Effector memory CD4-positive, alpha-beta T cell (primary cell): ENCODE measurements around the gene RABGGTA.
A peak's percentile ranks its signal among the peaks of the same experiment; 100 is the strongest.

ENCODE experiments used
- DNase-seq, 3 donors: peaks; one replicate each; pipeline ENCODE4 v3.0.0-alpha.2; 2020
- H3K27ac ChIP-seq: 2 replicates; pipeline ENCODE4 v1.7.0; 2013; ENCODE audit warnings: mild to moderate bottlenecking, low read length, moderate library complexity; ENCODE audit not compliant: insufficient read depth, poor library complexity, severe bottlenecking
- H3K27me3 ChIP-seq: replicated peaks from 2 replicates; pipeline ENCODE4 v1.7.0; 2013; ENCODE audit warnings: mild to moderate bottlenecking, low read length; ENCODE audit not compliant: insufficient read depth, control insufficient read depth, poor library complexity, severe bottlenecking
- H3K36me3 ChIP-seq: 2 replicates; pipeline ENCODE4 v1.7.0; 2013; ENCODE audit warnings: mild to moderate bottlenecking, low read length, moderate library complexity; ENCODE audit not compliant: control insufficient read depth, insufficient read depth
- H3K4me1 ChIP-seq: 2 replicates; pipeline ENCODE4 v1.7.0; 2013; ENCODE audit warnings: low read length, mild to moderate bottlenecking; ENCODE audit not compliant: control insufficient read depth, insufficient read depth, poor library complexity, severe bottlenecking
- H3K4me3 ChIP-seq: 2 replicates; pipeline ENCODE4 v1.7.0; 2013; ENCODE audit warnings: low read length, low read depth, mild to moderate bottlenecking; ENCODE audit not compliant: insufficient read depth, poor library complexity, severe bottlenecking
- H3K9me3 ChIP-seq: 2 replicates; pipeline ENCODE4 v1.7.0; 2013; ENCODE audit warnings: mild to moderate bottlenecking, low read length, moderate library complexity; ENCODE audit not compliant: control insufficient read depth
- total RNA-seq, 3 donors: gene quantifications; one replicate each; lab custom pipeline; 2026; lab: John Stamatoyannopoulos, UW

The RABGGTA gene, protein sequence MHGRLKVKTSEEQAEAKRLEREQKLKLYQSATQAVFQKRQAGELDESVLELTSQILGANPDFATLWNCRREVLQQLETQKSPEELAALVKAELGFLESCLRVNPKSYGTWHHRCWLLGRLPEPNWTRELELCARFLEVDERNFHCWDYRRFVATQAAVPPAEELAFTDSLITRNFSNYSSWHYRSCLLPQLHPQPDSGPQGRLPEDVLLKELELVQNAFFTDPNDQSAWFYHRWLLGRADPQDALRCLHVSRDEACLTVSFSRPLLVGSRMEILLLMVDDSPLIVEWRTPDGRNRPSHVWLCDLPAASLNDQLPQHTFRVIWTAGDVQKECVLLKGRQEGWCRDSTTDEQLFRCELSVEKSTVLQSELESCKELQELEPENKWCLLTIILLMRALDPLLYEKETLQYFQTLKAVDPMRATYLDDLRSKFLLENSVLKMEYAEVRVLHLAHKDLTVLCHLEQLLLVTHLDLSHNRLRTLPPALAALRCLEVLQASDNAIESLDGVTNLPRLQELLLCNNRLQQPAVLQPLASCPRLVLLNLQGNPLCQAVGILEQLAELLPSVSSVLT
- 32.3 to 40.1 (median 33.6) reads per million in 3 donors for total RNA-seq

DNA sequence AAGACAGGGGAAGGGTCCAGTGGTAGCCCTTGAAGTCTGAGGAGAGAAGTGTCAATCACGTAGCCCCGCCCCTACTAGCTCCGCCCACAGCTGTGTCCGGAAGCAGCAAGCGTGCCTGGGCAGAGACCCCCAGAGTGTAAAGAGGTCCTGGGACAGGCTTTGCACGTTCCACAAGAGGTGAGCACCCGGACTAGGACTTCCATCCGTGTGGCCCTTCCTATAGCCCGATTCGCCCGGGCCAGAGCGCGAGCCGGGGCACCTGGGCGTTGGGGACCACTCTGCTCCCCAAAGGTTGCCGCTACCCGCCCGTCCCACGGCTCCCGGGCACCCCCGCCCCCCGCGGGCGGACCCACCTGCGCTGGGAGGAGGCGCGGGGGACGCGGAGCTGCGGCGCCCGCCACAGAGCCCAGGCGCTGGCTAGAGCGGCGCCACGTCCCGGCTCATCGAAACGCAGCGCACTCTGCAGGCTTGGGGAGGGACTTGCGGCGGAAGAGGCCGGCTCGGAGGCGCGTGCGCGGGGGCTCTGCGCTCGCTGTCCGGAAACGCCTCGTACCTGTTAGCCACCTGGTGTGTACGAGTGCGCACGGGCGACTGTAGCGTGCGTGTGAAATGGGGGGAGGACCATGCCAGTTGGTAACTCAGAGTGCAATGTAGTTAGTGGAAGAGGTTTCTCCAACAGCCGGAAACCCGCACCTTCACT, at the start of gene RABGGTA:
RABGGTA (minus strand) TSS at position 464 of the 700 bp plus-strand sequence. CDS start 482 bp downstream, outside the sequence.
- Histone ChIP-seq H3K36me3 (peaks cover 26% of the 10 kb centered on the region), H3K4me1 (peaks cover 25% of the 10 kb centered on the region), H3K27me3 (no peaks in the 10 kb centered on the region), H3K9me3 (no peaks in the 10 kb centered on the region), H3K4me3 (peak within 1 kb of the TSS; percentile 76), H3K27ac (peak within 1 kb of the TSS; percentile 89)
- DNase-seq = peak; percentile 86 to 87 (median 86)

DNA sequence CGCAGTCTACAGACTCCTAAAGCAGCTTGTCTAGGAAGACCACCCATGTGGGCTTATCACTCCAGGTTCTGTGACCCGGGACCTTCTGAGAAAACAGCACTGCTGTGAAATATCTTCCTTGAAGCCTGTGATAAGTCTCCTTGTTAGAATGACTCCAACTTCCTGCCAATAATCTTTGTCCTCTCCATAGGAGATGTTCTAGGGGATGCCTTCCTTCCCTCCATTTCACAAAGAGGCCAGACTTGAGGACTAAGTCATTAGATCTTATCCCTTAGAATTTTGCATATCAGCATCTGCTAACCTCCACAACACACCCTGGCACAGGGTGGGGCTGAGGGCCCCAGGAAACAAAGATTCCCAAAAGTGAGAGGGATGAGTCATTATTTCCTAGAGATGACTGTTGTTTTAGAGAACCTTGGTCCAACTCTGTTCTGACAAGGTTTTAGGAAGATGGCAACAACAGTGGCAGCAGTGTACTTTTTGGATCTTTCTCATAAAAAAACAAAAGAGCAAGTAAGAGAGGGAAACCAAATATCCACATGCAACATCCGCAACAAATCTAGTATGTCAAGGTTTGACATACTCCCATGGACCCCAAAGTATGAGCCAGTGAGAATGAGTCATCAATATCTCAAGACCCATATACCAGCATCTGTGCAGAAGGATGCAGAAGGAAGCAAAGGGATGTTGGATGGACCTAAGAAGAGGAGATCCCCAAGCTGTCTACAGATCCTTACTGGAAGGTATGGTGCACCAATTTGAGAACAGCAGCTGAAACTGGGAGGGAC, 45.9 kb upstream of the RABGGTA start:
- Histone ChIP-seq H3K4me1 (peaks cover 34% of the 10 kb centered on the region), H3K27me3 (no peaks in the 10 kb centered on the region), H3K4me3 (no peak overlapping the region), H3K36me3 (no peaks in the 10 kb centered on the region), H3K9me3 (no peaks in the 10 kb centered on the region), H3K27ac (no peak overlapping the region)
- DNase-seq = no peak

- H3K36me3 ChIP-seq = no peaks in the 10 kb centered on the region
- DNase-seq = no peak
- peaks cover 42% of the 10 kb centered on the region for H3K4me1 ChIP-seq
- no peaks in the 10 kb centered on the region for H3K27me3 ChIP-seq
- H3K27ac ChIP-seq = no peak overlapping the region
- H3K4me3 ChIP-seq = no peak overlapping the region
- no peaks in the 10 kb centered on the region for H3K9me3 ChIP-seq
These were observed 45.2 kb upstream of the RABGGTA start for GRCh38 chr14:24316597-24316950.

GRCh38 chr14:24315807-24316596, 44.6 kb upstream of the RABGGTA start:
- peaks cover 48% of the 10 kb centered on the region for H3K4me1 ChIP-seq
- no peaks in the 10 kb centered on the region for H3K9me3 ChIP-seq
- no peaks in the 10 kb centered on the region for H3K27me3 ChIP-seq
- no peak overlapping the region for H3K4me3 ChIP-seq
- no peak for DNase-seq
- H3K27ac ChIP-seq = no peak overlapping the region
- no peaks in the 10 kb centered on the region for H3K36me3 ChIP-seq

GRCh38 chr14:24315243-24315806, 43.9 kb upstream of the RABGGTA start:
- no peak overlapping the region for H3K4me3 ChIP-seq
- DNase-seq = no peak
- no peaks in the 10 kb centered on the region for H3K9me3 ChIP-seq
- H3K27ac ChIP-seq = no peak overlapping the region
- peaks cover 51% of the 10 kb centered on the region for H3K4me1 ChIP-seq
- no peaks in the 10 kb centered on the region for H3K36me3 ChIP-seq
- no peaks in the 10 kb centered on the region for H3K27me3 ChIP-seq

DNA sequence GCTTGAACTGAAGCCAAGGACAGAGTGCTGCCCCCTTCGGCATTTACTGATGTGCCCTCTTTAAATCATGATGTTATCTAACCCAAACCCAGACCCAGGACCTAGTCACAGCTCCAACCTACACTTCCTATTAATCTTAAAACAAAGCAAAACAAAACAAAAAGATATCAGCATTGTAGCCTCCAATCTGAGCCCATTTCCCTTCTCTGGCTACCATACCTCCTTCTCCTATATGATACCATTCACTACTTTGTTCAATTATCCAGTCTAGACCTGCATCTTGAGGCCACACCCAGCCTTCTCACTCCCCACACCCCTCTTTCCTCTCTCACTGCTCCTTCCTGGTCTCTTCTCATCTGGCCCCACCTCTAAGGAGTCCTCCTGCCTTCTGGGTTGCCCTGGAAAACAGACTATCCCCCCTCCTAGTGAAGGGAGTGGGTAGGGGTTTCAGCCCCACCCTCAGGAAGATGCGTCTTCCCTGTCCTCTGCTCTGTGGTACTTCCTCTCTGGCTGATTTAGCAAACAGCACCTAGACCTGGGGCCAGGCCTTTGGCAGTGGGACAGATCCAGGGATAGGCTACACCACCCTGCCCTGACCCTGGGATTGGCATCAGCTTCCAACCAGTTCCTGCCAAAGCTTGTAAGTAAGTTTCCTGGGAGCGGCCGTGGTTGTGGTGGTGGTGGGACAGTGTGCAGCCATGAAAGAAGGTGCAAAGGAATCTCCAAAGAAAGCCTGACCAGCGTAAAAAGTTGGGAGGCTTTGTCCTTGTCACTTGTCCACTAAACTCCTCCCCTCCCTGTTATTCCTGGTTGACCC, 43.2 kb upstream of the RABGGTA start:
- Histone ChIP-seq H3K27ac (no peak overlapping the region), H3K27me3 (no peaks in the 10 kb centered on the region), H3K9me3 (no peaks in the 10 kb centered on the region), H3K4me1 (peaks cover 59% of the 10 kb centered on the region), H3K4me3 (no peak overlapping the region), H3K36me3 (no peaks in the 10 kb centered on the region)
- no peak for DNase-seq

DNA sequence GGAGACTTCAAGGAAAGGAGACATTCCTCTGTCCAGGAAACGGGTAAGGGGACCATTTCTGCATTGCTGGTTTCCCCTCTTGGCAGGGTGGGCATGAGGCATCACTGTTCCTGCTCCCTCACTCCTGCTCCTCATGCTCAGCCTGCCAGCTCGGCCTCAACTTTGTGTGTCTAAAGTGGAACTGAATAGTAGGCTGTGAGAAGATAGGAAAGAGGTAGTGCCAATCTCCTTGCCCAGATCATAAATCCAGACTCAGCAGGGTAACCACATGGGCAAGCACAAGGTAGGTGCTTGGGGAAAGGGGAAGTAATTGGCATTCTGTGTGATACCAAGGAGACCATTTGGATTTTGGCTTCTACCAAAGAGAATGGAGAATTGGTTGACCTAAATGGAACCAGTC, 42.5 kb upstream of the RABGGTA start:
- no peak overlapping the region for H3K27ac ChIP-seq
- H3K4me3 ChIP-seq = no peak overlapping the region
- no peaks in the 10 kb centered on the region for H3K27me3 ChIP-seq
- peaks cover 65% of the 10 kb centered on the region for H3K4me1 ChIP-seq
- no peaks in the 10 kb centered on the region for H3K9me3 ChIP-seq
- H3K36me3 ChIP-seq = no peaks in the 10 kb centered on the region
- no peak for DNase-seq

GRCh38 chr14:24312736-24313507, 41.5 kb upstream of the RABGGTA start:
- Histone ChIP-seq H3K4me1 (peaks cover 65% of the 10 kb centered on the region), H3K4me3 (peak overlapping the region; percentile 2), H3K27ac (peak overlapping the region; percentile 75)

More at GRCh38 chr14:24312736-24313507, 41.5 kb upstream of the RABGGTA start:
- Histone ChIP-seq H3K36me3 (no peaks in the 10 kb centered on the region), H3K9me3 (no peaks in the 10 kb centered on the region), H3K27me3 (no peaks in the 10 kb centered on the region)
- DNase-seq = peak in 2 of 3 donors; percentile 35 to 45
